ENCODE data around the gene KLK2. TPM values are rescaled to one million over a fixed set of nuclear protein-coding genes. Genes with fewer than 3 reads are reported as not detected.

Gene KLK2
- total and polyA plus RNA-seq, 2 of the 13 experiments (the other 11 are each of a cell fraction or from before 2014, with no cell fraction given) = 0.11 TPM; not detected in 1

- H3K27ac ChIP-seq (ENCODE audit: extremely low read length, insufficient read depth, low read length) = no peak overlapping the region
- BruUV-seq (replicated peaks) = no TSS peak
- ATAC-seq (peak; percentile 37; the same call in 1 of the 3 replicates), FAIRE-seq (no peak), DNase-seq (ENCODE audit: low spot score) (peak; percentile 17)
- no peak overlapping the region for H3K4me3 ChIP-seq (replicated peaks in 1 of 3; ENCODE audit: insufficient read depth in 1 of 3, low read depth in 2 of 3, low read length in 3 of 3)
- no peaks in the 10 kb centered on the region for H3K79me2 ChIP-seq (ENCODE audit: insufficient read depth, low read length)
- peaks cover 0 to 19% of the 10 kb centered on the region in 2 experiments; a peak in 4 of 5 replicates for H3K27me3 ChIP-seq (ENCODE audit: control insufficient read depth in 1 of 2, insufficient read depth in 2 of 2, low read length in 2 of 2)
- in situ Hi-C loops (cut with HindIII; ENCODE audit: extremely low pct_ligation_motif_present, low pct_unique_long_range_greater_than_20kb) (no loop called here), intact Hi-C loops (cut with micrococcal nuclease; ENCODE audit: unreplicated experiment) (no loop called here)
- H4K20me1 ChIP-seq (ENCODE audit: insufficient read depth, low read length) = no peaks in the 10 kb centered on the region
- no peak overlapping the region for H3K4me2 ChIP-seq (ENCODE audit: low read depth, low read length)
- H2AFZ ChIP-seq (ENCODE audit: low read length) = no peak overlapping the region
- ChIA-PET CTCF (ENCODE audit: low intra/inter-chr PET ratio, low total read pairs) (interaction anchor here (1.2 kb wide), 1 partner anchor 16 kb away, joined by 5 read pairs; no protein-coding TSS in a partner anchor), POLR2A (no interaction called here)
- H3K4me1 ChIP-seq (ENCODE audit: insufficient read depth, low read length) = no peaks in the 10 kb centered on the region
- no peaks in the 10 kb centered on the region for H3K9me3 ChIP-seq (ENCODE audit: low read length)
- peak; percentile 55 for TF ChIP-seq CTCF (CRISPR knock-in tag; IDR thresholded peaks at IDR 0.05)
- TF ChIP-seq ZSCAN22 (CRISPR knock-in tag; IDR thresholded peaks at IDR 0.05) = peak; percentile 88
- no peak for TF ChIP-seq ZNF790 (CRISPR knock-in tag; IDR thresholded peaks at IDR 0.05; ENCODE audit: borderline replicate concordance)
- TF ChIP-seq RFXANK (CRISPR knock-in tag; IDR thresholded peaks at IDR 0.05) = no peak
- 0 out of 2 replicates have a peak, but pooled peaks have one; percentile 11 for TF ChIP-seq STAG1 (CRISPR knock-in tag; IDR thresholded peaks at IDR 0.05)
- peak; percentile 23; the same call in 1 of the 2 replicates for TF ChIP-seq SMC3 (IDR thresholded peaks at IDR 0.05; ENCODE audit: low read length)
- no peak for TF ChIP-seq ZNF296 (CRISPR knock-in tag; conservative IDR thresholded peaks at IDR 0.05)
- WGBS (ENCODE audit: low lambda C conversion rate) = 10% methylated on average over 5 of the region's 5 CpGs
- no peaks in the 10 kb centered on the region for H3K36me3 ChIP-seq (replicated peaks in 1 of 2; ENCODE audit: control insufficient read depth in 1 of 2, insufficient read depth in 2 of 2, low read length in 2 of 2)
- H3K9ac ChIP-seq (ENCODE audit: insufficient read depth, low read depth, low read length) = no peak overlapping the region
Observed at GRCh38 chr19:50906217-50906616, 33.0 kb downstream of the KLK2 start.

GRCh38 chr19:50908336-50908735 lies 35.1 kb downstream of the KLK2 start:
- H4K20me1 ChIP-seq (ENCODE audit: insufficient read depth, low read length) = no peaks in the 10 kb centered on the region
- no peaks in the 10 kb centered on the region for H3K36me3 ChIP-seq (replicated peaks in 1 of 2; ENCODE audit: control insufficient read depth in 1 of 2, insufficient read depth in 2 of 2, low read length in 2 of 2)
- CTCF ChIA-PET (ENCODE audit: low intra/inter-chr PET ratio, low total read pairs) = no interaction called here
- H3K79me2 ChIP-seq (ENCODE audit: insufficient read depth, low read length) = no peaks in the 10 kb centered on the region
- H3K4me1 ChIP-seq (ENCODE audit: insufficient read depth, low read length) = no peaks in the 10 kb centered on the region
- FAIRE-seq (no peak), ATAC-seq (no peak), DNase-seq (ENCODE audit: low spot score) (no peak)
- POLR2A ChIA-PET = no interaction called here
- no peak overlapping the region for H2AFZ ChIP-seq (ENCODE audit: low read length)
- no peak overlapping the region for H3K9ac ChIP-seq (ENCODE audit: insufficient read depth, low read depth, low read length)
- BruUV-seq (replicated peaks) = no TSS peak
- WGBS (ENCODE audit: low lambda C conversion rate) = 55% methylated on average over 8 of the region's 25 CpGs
- no peak overlapping the region for H3K4me2 ChIP-seq (ENCODE audit: low read depth, low read length)
- intact Hi-C loops (cut with micrococcal nuclease; ENCODE audit: unreplicated experiment) (no loop called here), in situ Hi-C loops (cut with HindIII; ENCODE audit: extremely low pct_ligation_motif_present, low pct_unique_long_range_greater_than_20kb) (no loop called here)
- no peaks in the 10 kb centered on the region for H3K9me3 ChIP-seq (ENCODE audit: low read length)
- no peak overlapping the region for H3K27ac ChIP-seq (ENCODE audit: extremely low read length, insufficient read depth, low read length)
- no peak overlapping the region for H3K4me3 ChIP-seq (replicated peaks in 1 of 3; ENCODE audit: insufficient read depth in 1 of 3, low read depth in 2 of 3, low read length in 3 of 3)
- peaks cover 3 to 35% of the 10 kb centered on the region in 2 experiments for H3K27me3 ChIP-seq (ENCODE audit: control insufficient read depth in 1 of 2, insufficient read depth in 2 of 2, low read length in 2 of 2)
- TF ChIP-seq U2AF2 (IDR thresholded peaks at IDR 0.05; ENCODE audit: low read depth, low read length) = no peak
- no peak for TF ChIP-seq ZNF724P (CRISPR knock-in tag; IDR thresholded peaks at IDR 0.05; ENCODE audit: borderline replicate concordance)
- TF ChIP-seq NFKB2 (CRISPR knock-in tag; IDR thresholded peaks at IDR 0.05; ENCODE audit: borderline replicate concordance) = no peak

Data from HepG2 (cell line).